ENCODE results near the gene APH1B.

Gene APH1B

GRCh38 chr15:63322541-63322940 is 45.1 kb downstream of the APH1B start:
- TF ChIP-seq CTCF (IDR thresholded peaks at IDR 0.05; ENCODE audit: poor library complexity, severe bottlenecking), result no peak
- Histone ChIP-seq H3K4me3 (ENCODE audit: severe bottlenecking) (no peak overlapping the region), H3K9me3 (ENCODE audit: severe bottlenecking) (no peaks in the 10 kb centered on the region), H3K4me1 (ENCODE audit: insufficient read depth, poor library complexity, severe bottlenecking) (no peaks in the 10 kb centered on the region), H3K27me3 (ENCODE audit: insufficient read depth, poor library complexity, severe bottlenecking) (no peaks in the 10 kb centered on the region), H3K27ac (ENCODE audit: poor library complexity, severe bottlenecking) (no peak overlapping the region), H3K36me3 (ENCODE audit: low read depth) (peaks cover 6% of the 10 kb centered on the region; the same call in 1 of the 2 replicates)
- DNase-seq (ENCODE audit: low spot score) (no peak), ATAC-seq (ENCODE audit: low read depth) (no peak)

GRCh38 chr15:63323798-63324563 is 46.6 kb downstream of the APH1B start:
- Histone ChIP-seq H3K4me3 (ENCODE audit: severe bottlenecking) (no peak overlapping the region), H3K9me3 (ENCODE audit: severe bottlenecking) (no peaks in the 10 kb centered on the region), H3K27me3 (ENCODE audit: insufficient read depth, poor library complexity, severe bottlenecking) (no peaks in the 10 kb centered on the region), H3K36me3 (ENCODE audit: low read depth) (peaks cover 6% of the 10 kb centered on the region; the same call in 1 of the 2 replicates), H3K27ac (ENCODE audit: poor library complexity, severe bottlenecking) (no peak overlapping the region), H3K4me1 (ENCODE audit: insufficient read depth, poor library complexity, severe bottlenecking) (no peaks in the 10 kb centered on the region)
- no peak for TF ChIP-seq CTCF (IDR thresholded peaks at IDR 0.05; ENCODE audit: poor library complexity, severe bottlenecking)
- DNase-seq (ENCODE audit: low spot score) (no peak), ATAC-seq (ENCODE audit: low read depth) (peak; percentile 15; the same call in 1 of the 3 replicates)

GRCh38 chr15:63324770-63325169 is 47.4 kb downstream of the APH1B start:
- no peak for DNase-seq (ENCODE audit: low spot score)

GRCh38 chr15:63327648-63328421 is 50.4 kb downstream of the APH1B start:
- Histone ChIP-seq H3K27ac (ENCODE audit: poor library complexity, severe bottlenecking) (no peak overlapping the region), H3K4me1 (ENCODE audit: insufficient read depth, poor library complexity, severe bottlenecking) (peaks cover 17% of the 10 kb centered on the region), H3K27me3 (ENCODE audit: insufficient read depth, poor library complexity, severe bottlenecking) (no peaks in the 10 kb centered on the region), H3K4me3 (ENCODE audit: severe bottlenecking) (no peak overlapping the region), H3K9me3 (ENCODE audit: severe bottlenecking) (no peaks in the 10 kb centered on the region), H3K36me3 (ENCODE audit: low read depth) (peaks cover 6% of the 10 kb centered on the region; the same call in 1 of the 2 replicates)
- ATAC-seq (ENCODE audit: low read depth), result no peak
- DNase-seq (ENCODE audit: low spot score), result no peak
- no peak for TF ChIP-seq CTCF (IDR thresholded peaks at IDR 0.05; ENCODE audit: poor library complexity, severe bottlenecking)

More at GRCh38 chr15:63324770-63325169, 47.4 kb downstream of the APH1B start:
- peaks cover 6% of the 10 kb centered on the region; the same call in 1 of the 2 replicates for H3K36me3 ChIP-seq (ENCODE audit: low read depth)
- no peaks in the 10 kb centered on the region for H3K4me1 ChIP-seq (ENCODE audit: insufficient read depth, poor library complexity, severe bottlenecking)
- H3K27ac ChIP-seq (ENCODE audit: poor library complexity, severe bottlenecking), result no peak overlapping the region
- no peaks in the 10 kb centered on the region for H3K9me3 ChIP-seq (ENCODE audit: severe bottlenecking)
- no peak for TF ChIP-seq CTCF (IDR thresholded peaks at IDR 0.05; ENCODE audit: poor library complexity, severe bottlenecking)
- no peak for ATAC-seq (ENCODE audit: low read depth)
- no peak overlapping the region for H3K4me3 ChIP-seq (ENCODE audit: severe bottlenecking)
- H3K27me3 ChIP-seq (ENCODE audit: insufficient read depth, poor library complexity, severe bottlenecking), result no peaks in the 10 kb centered on the region
